ENCODE data around the gene PDCD1.

GRCh38 chr2:241879326-241879725, 20.6 kb upstream of the PDCD1 start:
- TF ChIP-seq CTCF (IDR thresholded peaks at IDR 0.05) (no peak), POLR2A (IDR thresholded peaks at IDR 0.05) (no peak)

Measured in esophagus squamous epithelium (tissue), 4 donors.